Esophagus squamous epithelium (tissue), 4 donors: ENCODE measurements around the gene MRPS27.

ENCODE experiments used
- POLR2A ChIP-seq, 4 donors: fragments of 450-650 bp; IDR thresholded peaks; one replicate each; pipeline ENCODE4 v1.6.1; 2017; ENCODE audit warnings: antibody characterized with exemption in 4 of 4, mild to moderate bottlenecking in 4 of 4, moderate library complexity in 3 of 4
- TF ChIP-seq, protein P1 (sequence below), 6 experiments: fragments of 450-650 bp in 4 of 6; fragments of 200-600 bp in 2 of 6; sonication (generic) in 2 of 6; IDR thresholded peaks; one replicate each; pipeline ENCODE4 v1.5.1; 2016 to 2019; ENCODE audit warnings: antibody characterized with exemption in 6 of 6, mild to moderate bottlenecking in 4 of 6, moderate library complexity in 4 of 6

DNA sequence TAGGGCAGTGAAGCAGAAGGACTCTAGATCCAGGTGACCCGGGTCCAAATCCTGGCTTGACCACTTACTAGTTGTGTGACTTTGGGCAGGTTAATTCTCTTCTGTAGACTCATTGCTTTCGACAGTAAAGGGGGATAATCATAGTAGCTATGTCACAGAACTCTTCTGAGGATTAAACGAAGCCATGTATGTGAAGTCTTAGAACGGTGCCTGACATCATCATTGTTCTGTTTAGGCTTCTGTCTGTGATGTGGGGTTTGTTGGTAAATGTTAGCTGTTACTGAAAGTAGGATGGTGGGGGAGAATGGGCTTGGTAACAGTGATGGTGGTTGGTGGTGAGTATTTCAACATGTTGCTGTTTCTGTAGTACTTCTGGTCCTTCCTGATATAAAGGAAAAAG lies 139.1 kb downstream of the MRPS27 start:
- TF ChIP-seq, protein P1, sequence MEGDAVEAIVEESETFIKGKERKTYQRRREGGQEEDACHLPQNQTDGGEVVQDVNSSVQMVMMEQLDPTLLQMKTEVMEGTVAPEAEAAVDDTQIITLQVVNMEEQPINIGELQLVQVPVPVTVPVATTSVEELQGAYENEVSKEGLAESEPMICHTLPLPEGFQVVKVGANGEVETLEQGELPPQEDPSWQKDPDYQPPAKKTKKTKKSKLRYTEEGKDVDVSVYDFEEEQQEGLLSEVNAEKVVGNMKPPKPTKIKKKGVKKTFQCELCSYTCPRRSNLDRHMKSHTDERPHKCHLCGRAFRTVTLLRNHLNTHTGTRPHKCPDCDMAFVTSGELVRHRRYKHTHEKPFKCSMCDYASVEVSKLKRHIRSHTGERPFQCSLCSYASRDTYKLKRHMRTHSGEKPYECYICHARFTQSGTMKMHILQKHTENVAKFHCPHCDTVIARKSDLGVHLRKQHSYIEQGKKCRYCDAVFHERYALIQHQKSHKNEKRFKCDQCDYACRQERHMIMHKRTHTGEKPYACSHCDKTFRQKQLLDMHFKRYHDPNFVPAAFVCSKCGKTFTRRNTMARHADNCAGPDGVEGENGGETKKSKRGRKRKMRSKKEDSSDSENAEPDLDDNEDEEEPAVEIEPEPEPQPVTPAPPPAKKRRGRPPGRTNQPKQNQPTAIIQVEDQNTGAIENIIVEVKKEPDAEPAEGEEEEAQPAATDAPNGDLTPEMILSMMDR (IDR thresholded peaks at IDR 0.05): no peak
- no peak for TF ChIP-seq POLR2A (IDR thresholded peaks at IDR 0.05)
